Suppressor macrophage treated with lipopolysaccharide for 1 hour (primary cell): ENCODE results near the gene KLHL6.
"Not testable (repeated sequence)": the region's sequence is repeated elsewhere in the genome, so short reads cannot be mapped to it uniquely, and the experiment has no call there.

ENCODE experiments used
- DNase-seq, 3 donors: peaks; one replicate each; pipeline ENCODE4 v3.0.0-alpha.2; 2020 to 2022

The KLHL6 gene

GRCh38 chr3:183555541-183556081 is at the start of gene KLHL6:
Gene KLHL6, minus strand, starts transcription at chr3:183555706. Its CDS starts 53 bp downstream, at chr3:183555653.
- DNase-seq: peak; percentile 89 to 95 (median 92)

GRCh38 chr3:183597959-183598358 is 42.5 kb upstream of the KLHL6 start:
- DNase-seq: no peak

GRCh38 chr3:183594636-183595035 is 39.1 kb upstream of the KLHL6 start:
- DNase-seq: no peak

- peak; percentile 54 to 69 (median 56) for DNase-seq
Measured at GRCh38 chr3:183592821-183593220, 37.3 kb upstream of the KLHL6 start.

- peak; percentile 46 to 64 (median 62) for DNase-seq
Measured at GRCh38 chr3:183591881-183592521, 36.5 kb upstream of the KLHL6 start.

- no peak for DNase-seq
Measured at GRCh38 chr3:183590442-183590841, 34.9 kb upstream of the KLHL6 start.

GRCh38 chr3:183587336-183587735 is 31.8 kb upstream of the KLHL6 start:
- peak; percentile 58 to 80 (median 74) for DNase-seq

GRCh38 chr3:183586477-183586876 is 31.0 kb upstream of the KLHL6 start:
- DNase-seq: no peak

GRCh38 chr3:183584914-183585280 is 29.4 kb upstream of the KLHL6 start:
- no peak for DNase-seq

GRCh38 chr3:183584246-183584913 is 28.9 kb upstream of the KLHL6 start:
- no peak for DNase-seq

GRCh38 chr3:183583331-183584245 is 28.1 kb upstream of the KLHL6 start:
- no peak for DNase-seq

GRCh38 chr3:183582161-183582560 is 26.7 kb upstream of the KLHL6 start:
- no peak for DNase-seq

GRCh38 chr3:183581496-183582155 is 26.1 kb upstream of the KLHL6 start:
- DNase-seq: no peak

- no peak for DNase-seq
Measured at GRCh38 chr3:183579967-183580900, 24.7 kb upstream of the KLHL6 start.

GRCh38 chr3:183578179-183578578 is 22.7 kb upstream of the KLHL6 start:
- no peak for DNase-seq

- no peak for DNase-seq
Measured at GRCh38 chr3:183577346-183577745, 21.8 kb upstream of the KLHL6 start.

- DNase-seq: no peak
Measured at GRCh38 chr3:183576487-183577107, 21.1 kb upstream of the KLHL6 start.

- DNase-seq: no peak
Measured at GRCh38 chr3:183572935-183573334, 17.4 kb upstream of the KLHL6 start.

- not testable (repeated sequence) for DNase-seq
Measured at GRCh38 chr3:183570191-183570590, 14.7 kb upstream of the KLHL6 start.

- DNase-seq: no peak
Measured at GRCh38 chr3:183566880-183567279, 11.4 kb upstream of the KLHL6 start.

GRCh38 chr3:183564046-183564445 is 8.5 kb upstream of the KLHL6 start:
- DNase-seq: no peak
